Lower leg skin (tissue), 4 donors: ENCODE data around the gene WAPL. TPM values are rescaled to one million over a fixed set of nuclear protein-coding genes. Genes with fewer than 3 reads are reported as not detected.

Source experiments
- DNase-seq, 2 donors: peaks; one replicate each; pipeline ENCODE4 v3.0.0-alpha.2; 2019; ENCODE audit warnings: low spot score in 2 of 2
- H3K4me3 ChIP-seq: fragments of 200-600 bp; sonication (generic); 2 replicates; pipeline ENCODE4 v1.5.1; 2017; ENCODE audit warnings: mild to moderate bottlenecking, low read depth; ENCODE audit not compliant: poor library complexity, severe bottlenecking
- CTCF ChIP-seq, 3 donors: fragments of 450-650 bp; IDR thresholded peaks; one replicate each; pipeline ENCODE4 v1.5.1; 2016; ENCODE audit warnings: antibody characterized with exemption in 3 of 3, mild to moderate bottlenecking in 3 of 3, moderate library complexity in 2 of 3
- POLR2A ChIP-seq, 2 donors: fragments of 450-650 bp; IDR thresholded peaks; one replicate each; pipeline ENCODE4 v1.6.1; 2016 to 2017; ENCODE audit warnings: antibody characterized with exemption in 2 of 2, mild to moderate bottlenecking in 1 of 2, moderate library complexity in 1 of 2
- WGBS, 2 donors: methylation state at CpG; one replicate each; pipeline ENCODE4 v1.1.5; 2018; 5-methylcytosine and 5-hydroxymethylcytosine counted together
- intact Hi-C: fragments of 100-400 bp; cut with DNase I; formaldehyde crosslinking; loops from one replicate; pipeline ENCODE4 v1.15.0; 2023; ENCODE audit warnings: low total_unique reads
- total RNA-seq, 4 donors: library from RNA; depleted of rRNA; stranded (reverse); fragments of >200 nt; gene quantifications; one replicate each; pipeline ENCODE4 v1.1.0, GENCODE V29; 2016

The WAPL gene
- total RNA-seq, 4 donors from 2014 or later: 37.7 to 46.4 (median 43.0) TPM

- intact Hi-C loops: no loop called here
- 16 to 46% methylated on average over 1 of the region's 1 CpG for WGBS, 2 donors
- no peak for TF ChIP-seq POLR2A (IDR thresholded peaks at IDR 0.05)
- TF ChIP-seq CTCF (IDR thresholded peaks at IDR 0.05): no peak
- no peak overlapping the region for H3K4me3 ChIP-seq
- DNase-seq: peak; percentile 74 to 96
Measured at GRCh38 chr10:86439544-86439943, 82.0 kb downstream of the WAPL start.

- 89 to 90% methylated on average over 8 of the region's 8 CpGs for WGBS, 2 donors
- H3K4me3 ChIP-seq: no peak overlapping the region
- DNase-seq: no peak
- TF ChIP-seq POLR2A (IDR thresholded peaks at IDR 0.05): no peak
- no peak for TF ChIP-seq CTCF (IDR thresholded peaks at IDR 0.05)
- intact Hi-C loops: no loop called here
Measured at GRCh38 chr10:86438091-86438749, 83.4 kb downstream of the WAPL start.

- DNase-seq: no peak
- TF ChIP-seq CTCF (IDR thresholded peaks at IDR 0.05) (no peak), POLR2A (IDR thresholded peaks at IDR 0.05) (no peak)
- intact Hi-C loops: no loop called here
- 89% methylated on average over 3 of the region's 3 CpGs for WGBS, 2 donors
- H3K4me3 ChIP-seq: no peak overlapping the region
Measured at GRCh38 chr10:86437447-86437846, 84.1 kb downstream of the WAPL start.

GRCh38 chr10:86436963-86437362, 84.6 kb downstream of the WAPL start:
- H3K4me3 ChIP-seq: no peak overlapping the region
- 96 to 97% methylated on average over 2 of the region's 2 CpGs for WGBS, 2 donors
- intact Hi-C loops: no loop called here
- DNase-seq: no peak
- TF ChIP-seq CTCF (IDR thresholded peaks at IDR 0.05) (no peak), POLR2A (IDR thresholded peaks at IDR 0.05) (no peak)

GRCh38 chr10:86434656-86435055, 86.9 kb downstream of the WAPL start:
- TF ChIP-seq POLR2A (IDR thresholded peaks at IDR 0.05) (no peak), CTCF (IDR thresholded peaks at IDR 0.05) (no peak)
- 88 to 89% methylated on average over 1 of the region's 1 CpG for WGBS, 2 donors
- DNase-seq: no peak
- H3K4me3 ChIP-seq: no peak overlapping the region
- intact Hi-C loops: no loop called here

- WGBS, 2 donors: 42 to 45% methylated on average over 5 of the region's 5 CpGs
- TF ChIP-seq CTCF (IDR thresholded peaks at IDR 0.05): no peak
- no peak for TF ChIP-seq POLR2A (IDR thresholded peaks at IDR 0.05)
- intact Hi-C loops: no loop called here
- no peak for DNase-seq
- H3K4me3 ChIP-seq: no peak overlapping the region
Measured at GRCh38 chr10:86423739-86424138, 97.9 kb downstream of the WAPL start.
